GM21423 (cell line): Measurements from ENCODE around the gene XPNPEP2.

Source experiments
- ATAC-seq: cut with Tn5 transposase; IDR thresholded peaks from one replicate; pipeline ENCODE4 v1.9.1; 2021; ENCODE audit warnings: mild to moderate bottlenecking, moderate library complexity; ENCODE audit not compliant: unreplicated experiment

The XPNPEP2 gene

GRCh38 chrX:129738466-129739308 lies at the start of gene XPNPEP2:
TSS of gene XPNPEP2 (plus strand) at chrX:129738979. CDS start at chrX:129739214, 235 bp downstream.
- no peak for ATAC-seq

- no peak for ATAC-seq
Measured at GRCh38 chrX:129689796-129690195, 49.0 kb upstream of the XPNPEP2 start.

GRCh38 chrX:129690435-129690834 lies 48.3 kb upstream of the XPNPEP2 start:
- ATAC-seq = no peak

- ATAC-seq = no peak
Measured at GRCh38 chrX:129693354-129693753, 45.4 kb upstream of the XPNPEP2 start.

GRCh38 chrX:129694805-129695204 lies 44.0 kb upstream of the XPNPEP2 start:
- ATAC-seq = no peak

GRCh38 chrX:129695535-129695934 lies 43.2 kb upstream of the XPNPEP2 start:
- ATAC-seq = no peak

- ATAC-seq = no peak
Measured at GRCh38 chrX:129695937-129696336, 42.8 kb upstream of the XPNPEP2 start.

- no peak for ATAC-seq
Measured at GRCh38 chrX:129696463-129697155, 42.2 kb upstream of the XPNPEP2 start.

- ATAC-seq = no peak
Measured at GRCh38 chrX:129697204-129697829, 41.5 kb upstream of the XPNPEP2 start.

- ATAC-seq = no peak
Measured at GRCh38 chrX:129698150-129698549, 40.6 kb upstream of the XPNPEP2 start.

- ATAC-seq = no peak
Measured at GRCh38 chrX:129700536-129700935, 38.2 kb upstream of the XPNPEP2 start.

GRCh38 chrX:129701624-129702069 lies 37.1 kb upstream of the XPNPEP2 start:
- no peak for ATAC-seq

GRCh38 chrX:129704491-129704890 lies 34.3 kb upstream of the XPNPEP2 start:
- no peak for ATAC-seq

GRCh38 chrX:129705377-129705925 lies 33.3 kb upstream of the XPNPEP2 start:
- ATAC-seq = no peak

GRCh38 chrX:129705988-129706387 lies 32.8 kb upstream of the XPNPEP2 start:
- no peak for ATAC-seq

- no peak for ATAC-seq
Measured at GRCh38 chrX:129706400-129707072, 32.2 kb upstream of the XPNPEP2 start.

- no peak for ATAC-seq
Measured at GRCh38 chrX:129714581-129714980, 24.2 kb upstream of the XPNPEP2 start.

GRCh38 chrX:129716507-129716906 lies 22.3 kb upstream of the XPNPEP2 start:
- no peak for ATAC-seq

GRCh38 chrX:129717892-129718291 lies 20.9 kb upstream of the XPNPEP2 start:
- no peak for ATAC-seq

- ATAC-seq = no peak
Measured at GRCh38 chrX:129718676-129719075, 20.1 kb upstream of the XPNPEP2 start.

GRCh38 chrX:129719268-129719667 lies 19.5 kb upstream of the XPNPEP2 start:
- ATAC-seq = no peak
